HG02840 (cell line): ENCODE measurements around the gene ZNF200.
"Not testable (repeated sequence)": the region's sequence is repeated elsewhere in the genome, so short reads cannot be mapped to it uniquely, and the experiment has no call there.

Experiments
- ATAC-seq: cut with Tn5 transposase; IDR thresholded peaks from one replicate; pipeline ENCODE4 v1.9.1; 2021; ENCODE audit warnings: mild to moderate bottlenecking, moderate library complexity, moderate number of reproducible peaks; ENCODE audit not compliant: unreplicated experiment, low FRiP score

ZNF200 gene

DNA sequence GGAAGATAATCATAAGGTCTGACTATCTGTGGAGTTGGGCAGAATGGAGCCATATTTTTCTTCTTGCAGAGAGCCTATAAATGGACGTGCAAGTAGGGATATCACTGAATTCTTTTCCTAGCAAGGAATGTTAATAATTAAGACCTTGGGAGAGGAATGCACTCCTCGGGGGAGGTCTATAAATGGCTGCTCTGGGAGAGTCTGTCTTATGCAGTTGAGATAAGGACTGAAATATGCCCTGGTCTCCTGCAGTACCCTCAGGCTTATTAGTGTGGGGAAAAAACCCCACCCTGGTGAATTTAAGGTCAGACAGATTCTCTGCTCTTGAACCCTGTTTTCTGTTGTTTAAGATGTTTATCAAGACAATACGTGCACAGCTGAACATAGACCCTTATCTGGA lies 29.0 kb downstream of the ZNF200 start:
- not testable (repeated sequence) for ATAC-seq

DNA sequence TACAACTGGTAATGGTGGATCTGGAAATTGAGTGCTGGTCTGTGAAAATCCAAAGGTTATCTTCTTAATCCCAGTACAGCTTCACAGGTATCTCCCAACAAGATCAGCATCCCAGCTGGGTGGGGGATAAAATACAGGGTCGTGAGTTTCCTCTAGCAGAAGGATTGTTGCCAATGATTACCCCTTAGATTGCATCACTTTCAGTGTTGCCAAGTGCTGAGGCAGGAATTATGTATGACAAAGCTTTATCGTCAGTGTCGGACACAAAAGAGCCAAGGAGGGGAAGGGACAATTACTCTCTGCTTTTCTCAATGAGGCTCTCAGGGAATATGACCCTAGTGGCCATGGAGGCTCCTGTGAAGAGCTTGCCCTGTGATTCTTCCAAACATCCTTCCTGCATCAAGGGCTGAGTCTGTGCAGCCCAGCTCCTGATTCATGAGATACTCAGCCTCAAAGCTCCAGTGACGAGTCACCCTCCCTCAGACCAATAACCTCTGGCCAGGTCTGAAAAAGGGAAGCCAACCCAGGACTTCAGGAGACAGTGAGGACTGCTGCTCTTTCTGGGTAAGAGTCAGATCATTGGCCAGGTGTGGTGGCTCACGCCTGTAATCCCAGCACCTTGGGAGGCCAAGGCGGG lies 31.9 kb downstream of the ZNF200 start:
- no peak for ATAC-seq

DNA sequence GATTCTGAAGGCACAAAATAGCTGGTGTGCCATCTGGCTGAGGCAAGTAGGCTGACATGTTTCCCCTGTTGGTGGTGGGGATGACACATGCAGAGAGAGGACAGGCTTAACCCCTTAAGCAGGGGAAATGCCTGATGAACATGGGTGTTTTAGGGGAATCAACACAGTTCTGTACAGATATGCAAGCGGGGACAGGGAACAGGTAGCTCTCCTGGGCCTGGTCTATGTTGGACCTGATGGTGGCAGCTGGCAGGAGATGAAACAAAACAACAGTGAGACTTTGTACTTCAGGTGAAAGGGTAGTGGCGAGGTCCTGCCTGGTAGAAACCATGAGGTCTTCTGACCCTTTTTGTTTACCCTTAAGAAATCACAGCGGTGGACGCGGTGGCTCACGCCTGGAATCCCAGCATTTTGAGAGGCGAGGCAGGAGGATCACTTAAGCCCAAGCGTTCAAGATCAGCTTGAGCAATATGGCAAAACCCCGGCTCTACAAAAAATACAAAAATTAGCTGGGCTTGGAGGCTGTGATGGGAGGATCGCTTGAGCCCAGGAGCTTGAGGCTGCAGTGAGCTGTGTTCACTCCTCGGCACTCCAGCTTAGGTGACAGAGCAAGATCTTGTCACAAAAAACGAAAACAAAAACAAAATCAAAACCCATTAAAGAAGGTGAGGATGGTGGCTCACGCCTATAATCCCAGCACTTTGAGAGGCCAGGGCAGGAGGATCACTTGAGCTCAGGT lies 36.5 kb downstream of the ZNF200 start:
- ATAC-seq = no peak

DNA sequence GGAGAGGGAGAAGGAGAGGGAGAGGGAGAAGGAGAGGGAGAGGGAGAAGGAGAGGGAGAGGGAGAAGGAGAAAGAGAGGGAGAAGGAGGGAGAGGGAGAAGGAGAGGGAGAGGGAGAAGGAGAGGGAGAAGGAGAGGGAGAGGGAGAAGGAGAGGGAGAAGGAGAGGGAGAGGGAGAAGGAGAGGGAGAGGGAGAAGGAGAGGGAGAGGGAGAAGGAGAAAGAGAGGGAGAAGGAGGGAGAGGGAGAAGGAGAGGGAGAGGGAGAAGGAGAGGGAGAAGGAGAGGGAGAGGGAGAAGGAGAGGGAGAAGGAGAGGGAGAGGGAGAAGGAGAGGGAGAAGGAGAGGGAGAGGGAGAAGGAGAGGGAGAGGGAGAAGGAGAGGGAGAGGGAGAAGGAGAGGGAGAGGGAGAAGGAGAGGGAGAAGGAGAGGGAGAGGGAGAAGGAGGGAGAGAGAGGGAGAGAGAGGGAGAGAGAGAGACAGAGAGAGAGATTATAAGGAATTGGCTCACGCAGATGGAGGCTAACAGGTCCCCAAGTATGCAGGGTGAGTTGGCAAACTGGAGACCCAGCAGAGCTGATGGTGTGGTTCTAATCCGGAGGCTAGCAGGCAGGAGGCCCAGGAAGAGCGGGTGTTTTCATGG lies 37.1 kb downstream of the ZNF200 start:
- not testable (repeated sequence) for ATAC-seq

DNA sequence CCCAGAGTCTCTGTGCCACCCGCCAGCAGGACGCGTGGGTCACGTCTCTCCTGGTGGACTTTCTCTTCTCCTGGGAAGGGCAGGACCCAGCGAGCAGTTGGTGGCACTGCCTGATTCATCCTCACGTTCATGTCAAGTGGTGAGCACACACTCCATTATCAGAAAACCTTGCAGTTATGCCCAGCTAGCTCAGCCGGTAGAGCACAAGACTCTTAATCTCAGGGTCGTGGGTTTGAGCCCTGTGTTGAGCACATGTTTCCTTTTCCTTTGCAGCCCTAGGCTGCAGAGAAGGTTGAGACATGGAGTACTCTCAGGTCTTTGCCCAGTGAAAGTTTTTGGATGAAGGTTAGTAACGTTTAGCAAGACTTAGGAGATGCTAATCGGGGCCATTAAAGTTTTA lies 39.0 kb downstream of the ZNF200 start:
- no peak for ATAC-seq

DNA sequence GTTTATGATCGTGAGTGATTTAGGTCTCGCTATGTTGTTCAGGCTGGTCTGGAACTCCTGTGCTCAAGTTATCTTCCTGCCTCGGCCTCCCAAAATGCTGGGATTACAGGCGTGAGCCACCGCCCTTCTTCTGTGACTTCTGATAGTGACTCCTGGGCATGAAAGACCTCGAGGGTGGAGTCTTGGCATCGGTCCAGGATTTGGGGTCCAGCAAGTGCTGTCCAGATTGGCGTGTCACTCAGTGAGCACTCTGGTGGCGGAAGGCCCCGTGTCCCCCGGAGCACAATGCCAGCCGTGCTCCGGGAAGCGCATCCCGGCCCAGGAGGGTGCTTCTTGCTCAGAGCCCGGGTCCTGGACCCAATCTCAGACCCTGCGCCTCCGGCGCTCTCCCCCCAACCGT lies 40.2 kb downstream of the ZNF200 start:
- ATAC-seq = no peak

DNA sequence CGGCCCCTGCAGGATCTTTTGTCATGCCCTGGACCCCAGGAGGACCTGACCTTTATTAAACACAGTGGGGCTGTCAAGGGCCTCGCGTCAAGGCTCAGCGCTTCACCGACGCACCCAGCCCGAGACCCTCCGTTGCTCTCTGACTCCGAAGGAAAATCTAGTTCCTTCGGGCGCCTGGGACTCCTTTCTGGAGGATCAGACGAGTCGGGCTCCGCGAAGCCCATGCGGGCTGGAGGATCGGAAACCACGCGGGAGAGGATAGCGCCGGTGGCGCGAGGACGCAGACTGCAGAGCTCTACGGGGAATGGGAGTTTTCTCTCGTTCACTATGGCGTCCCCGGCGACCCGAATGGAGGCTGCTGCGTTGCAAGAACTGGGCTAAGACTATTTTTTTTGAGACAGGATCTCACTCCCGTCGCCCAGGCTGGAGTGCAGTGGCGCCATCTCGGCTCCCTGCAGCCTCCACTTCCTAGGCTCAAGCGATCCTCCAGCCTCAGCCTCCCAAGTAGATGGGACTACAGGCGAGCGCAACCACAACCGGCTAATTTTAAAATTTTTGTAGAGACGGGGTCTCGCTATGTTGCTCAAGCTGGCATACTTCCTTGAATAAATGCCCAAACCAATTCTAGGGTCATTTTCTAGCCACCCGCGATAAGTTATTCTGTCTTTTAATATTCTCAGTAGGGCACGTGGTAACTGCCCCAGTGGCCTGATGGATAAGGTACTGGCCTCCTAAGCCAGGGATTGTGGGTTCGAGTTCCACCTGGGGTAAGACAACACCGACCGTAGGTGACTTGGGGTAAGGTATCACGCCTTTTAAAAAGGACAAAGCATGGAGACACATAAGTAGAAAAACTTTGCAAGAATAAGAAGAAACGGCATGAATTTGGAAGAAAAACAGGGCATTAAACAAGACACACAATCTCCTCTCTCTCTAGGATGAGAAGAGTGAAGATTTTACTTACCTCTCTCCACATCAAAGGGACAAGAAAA lies 41.4 kb downstream of the ZNF200 start:
- ATAC-seq = no peak

DNA sequence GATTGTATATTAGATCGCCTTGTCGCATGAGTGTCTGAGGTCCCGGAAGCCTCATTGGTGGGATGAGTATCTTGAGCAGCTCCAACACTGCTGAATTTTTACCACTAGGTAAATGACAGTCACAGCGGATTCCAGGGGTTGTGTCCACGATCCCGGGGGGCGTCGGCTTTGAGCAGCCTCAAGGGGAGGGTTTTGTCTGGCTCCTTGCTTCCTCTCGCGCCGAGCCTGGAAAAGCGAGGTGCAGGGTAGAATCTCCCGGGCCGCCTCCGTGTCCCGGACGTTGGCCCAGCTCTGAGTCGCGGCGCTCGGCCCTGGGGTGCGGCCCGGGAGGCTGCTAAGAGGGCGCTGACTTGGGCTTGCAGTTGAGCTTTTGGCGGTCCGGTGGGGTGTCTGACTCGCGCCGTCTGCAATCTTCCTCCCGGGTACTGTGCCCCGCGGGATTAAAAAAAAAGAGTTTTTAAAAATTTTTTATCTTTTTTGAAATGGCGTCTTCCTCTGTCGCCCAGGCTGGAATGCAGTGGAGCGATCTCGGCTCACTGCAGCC lies 42.4 kb downstream of the ZNF200 start:
- no peak for ATAC-seq

DNA sequence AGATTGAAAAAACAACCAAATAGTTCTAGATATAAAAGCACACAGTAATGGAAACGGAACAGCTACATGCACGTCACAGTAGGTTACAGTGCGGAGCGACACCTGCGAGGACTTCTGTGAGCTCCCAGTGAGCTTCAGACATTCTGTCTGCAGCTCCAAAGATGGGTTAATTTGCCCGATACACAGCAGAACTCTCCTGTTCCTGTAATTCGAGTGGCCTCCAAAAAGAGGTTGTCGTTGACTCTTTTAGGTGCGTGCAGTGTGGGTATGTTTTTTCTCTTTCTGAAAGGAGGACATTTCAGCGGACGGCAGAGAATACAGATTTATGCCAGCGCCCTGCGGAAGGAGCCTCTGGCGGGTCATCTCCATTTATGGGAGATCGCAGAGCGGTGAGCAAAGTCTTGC lies 44.0 kb downstream of the ZNF200 start:
- no peak for ATAC-seq

DNA sequence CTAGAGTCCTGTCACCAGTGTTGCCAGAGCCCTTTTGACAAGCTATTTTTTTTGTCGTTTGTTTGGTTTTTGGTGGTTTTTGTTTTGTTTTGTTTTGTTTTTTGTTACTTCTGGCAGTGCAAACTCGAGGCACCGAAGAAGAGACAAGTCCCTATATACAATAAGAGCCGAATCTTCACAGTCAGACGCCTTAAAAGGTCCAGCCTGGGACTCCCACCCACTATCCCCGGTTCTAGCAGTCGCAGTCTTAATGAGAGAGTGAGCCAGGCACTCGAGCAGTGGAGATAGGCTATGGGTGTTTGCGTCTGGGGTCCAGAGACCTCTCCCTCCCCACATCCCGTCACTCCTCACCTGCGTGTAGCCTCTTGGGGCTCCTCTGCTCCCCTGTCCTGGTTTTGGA lies 45.1 kb downstream of the ZNF200 start:
- ATAC-seq = no peak

DNA sequence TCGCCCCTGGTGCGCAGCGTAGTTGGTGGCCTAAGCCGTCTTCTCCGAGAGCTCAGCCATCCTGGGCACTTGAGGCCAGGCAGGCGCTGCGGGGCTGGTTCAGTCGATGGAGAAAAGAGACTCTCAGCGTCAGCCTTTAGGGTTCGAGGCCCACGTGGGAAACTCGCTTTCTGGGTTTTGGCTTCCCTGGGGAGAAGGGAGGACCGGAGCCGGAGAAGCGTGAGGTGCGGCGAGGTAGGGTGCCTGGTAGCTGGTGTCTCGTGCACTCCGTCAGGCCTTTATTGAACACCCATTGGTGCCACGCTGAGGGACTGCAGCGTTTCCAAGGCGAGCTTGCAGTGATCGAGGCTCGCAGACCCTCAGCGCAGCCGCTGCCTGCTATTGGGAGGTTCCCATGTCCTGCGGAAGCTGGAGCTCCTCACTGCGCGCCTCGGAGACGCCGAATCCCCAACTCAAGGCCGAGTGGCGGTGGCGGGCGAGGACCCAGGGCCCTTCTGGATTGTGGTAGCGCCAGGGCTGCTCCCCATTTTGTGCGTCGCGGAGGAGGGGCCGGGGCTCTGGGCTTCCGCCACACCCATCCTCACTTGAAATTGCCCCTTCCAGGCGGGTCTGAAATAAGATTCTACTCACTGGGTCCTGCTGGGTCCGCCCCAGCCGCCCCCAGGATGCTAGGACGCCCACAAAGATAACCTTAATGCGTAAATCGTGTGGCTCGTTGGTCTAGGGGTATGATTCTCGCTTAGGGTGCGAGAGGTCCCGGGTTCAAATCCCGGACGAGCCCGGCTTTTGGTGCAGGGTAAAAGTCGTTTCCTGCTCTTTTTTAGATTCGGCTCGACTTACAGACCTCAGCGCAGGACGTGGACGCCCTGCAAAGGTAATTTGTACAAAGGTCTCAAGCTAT lies 45.8 kb downstream of the ZNF200 start:
- no peak for ATAC-seq

DNA sequence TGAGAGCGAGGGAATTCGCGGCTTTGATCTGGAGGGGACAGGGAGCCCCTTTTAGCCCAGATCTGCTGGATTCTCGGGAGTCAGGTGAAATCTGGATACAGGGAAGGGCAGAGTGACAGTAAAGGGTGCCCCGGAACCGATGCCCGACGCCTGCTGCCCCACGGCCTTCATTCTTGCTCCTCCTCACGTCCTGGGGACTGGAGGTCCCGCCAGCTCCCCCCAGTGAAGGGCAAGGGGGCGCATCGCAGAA lies 46.4 kb downstream of the ZNF200 start:
- no peak for ATAC-seq

DNA sequence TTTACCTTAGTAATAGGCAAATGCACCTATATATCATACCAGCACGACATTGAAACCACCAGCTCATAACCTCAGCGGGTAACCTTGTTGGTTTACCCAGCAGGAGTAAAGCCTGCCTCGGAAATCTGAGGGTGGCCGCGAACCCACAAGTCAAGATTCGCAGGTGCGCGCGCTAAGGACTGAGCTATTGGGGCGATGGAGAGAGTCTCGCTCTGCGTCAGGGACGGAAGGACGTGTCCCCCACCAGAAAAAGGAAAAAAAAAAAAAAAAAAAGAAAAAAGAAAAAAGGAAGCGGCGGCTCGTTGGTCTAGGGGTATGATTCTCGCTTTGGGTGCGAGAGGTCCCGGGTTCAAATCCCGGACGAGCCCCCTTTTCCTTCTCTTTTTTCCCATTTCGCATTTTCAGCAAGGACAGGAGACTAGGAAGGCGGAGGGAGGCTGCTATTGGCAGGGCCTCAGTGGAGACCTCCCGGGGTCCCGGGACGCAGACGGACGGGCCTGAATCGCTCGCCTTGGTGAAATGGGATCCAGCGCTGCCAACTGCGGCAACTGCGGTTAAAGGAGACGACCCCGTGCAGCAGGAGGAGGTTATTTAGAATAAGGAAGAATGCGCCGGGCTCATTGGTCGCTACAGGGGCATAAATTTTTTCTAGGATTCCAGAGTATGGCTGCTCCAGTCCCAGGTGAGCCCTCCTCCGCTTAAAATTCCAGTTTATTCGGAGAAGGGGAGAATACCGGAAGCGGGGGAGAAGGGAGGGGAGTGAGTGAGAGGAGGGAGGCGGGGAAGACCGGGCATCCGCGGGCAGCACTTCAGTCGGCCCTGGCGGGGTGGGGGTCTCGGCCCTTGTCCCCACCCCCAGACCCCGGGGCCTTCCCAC lies 46.9 kb downstream of the ZNF200 start, which contains the start of gene OR1F1:
OR1F1 (plus strand) TSS at position 407 of the 877 bp plus-strand sequence.
- ATAC-seq = no peak

DNA sequence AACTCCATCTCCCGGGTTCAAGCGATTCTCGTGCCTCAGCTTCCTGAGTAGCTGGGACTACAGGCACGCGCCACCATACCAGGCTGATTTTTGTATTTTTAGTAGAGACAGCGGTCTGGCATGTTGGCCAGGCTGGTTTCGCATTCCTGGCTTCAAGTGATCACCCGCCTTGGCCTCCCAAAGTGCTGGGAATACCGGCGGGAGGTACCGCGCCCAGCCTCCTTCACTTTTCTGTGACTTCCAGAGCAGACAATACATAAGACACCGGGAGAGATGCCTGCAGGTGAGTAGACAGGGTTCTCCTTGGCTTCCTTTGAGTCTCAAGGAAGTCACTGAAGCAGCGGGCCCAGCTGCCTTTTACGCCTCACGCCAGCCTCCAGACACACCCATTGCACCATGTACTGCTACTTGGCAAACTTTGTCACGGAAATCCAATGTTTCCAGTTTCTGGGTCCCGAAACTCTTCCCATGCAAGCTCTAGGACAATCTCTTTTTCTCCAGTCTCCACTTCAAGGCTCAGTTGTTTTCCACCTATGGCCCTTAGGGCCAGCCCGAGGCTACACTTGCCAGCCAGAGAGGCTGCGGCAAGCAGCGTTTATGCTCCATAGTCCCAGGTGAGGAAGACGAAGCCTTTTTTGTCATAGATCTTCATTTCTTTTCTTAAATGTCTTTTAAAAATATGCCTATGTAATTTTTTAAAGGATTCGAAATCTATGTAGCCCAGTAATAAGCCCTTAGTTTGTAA lies 47.8 kb downstream of the ZNF200 start:
- ATAC-seq = no peak

DNA sequence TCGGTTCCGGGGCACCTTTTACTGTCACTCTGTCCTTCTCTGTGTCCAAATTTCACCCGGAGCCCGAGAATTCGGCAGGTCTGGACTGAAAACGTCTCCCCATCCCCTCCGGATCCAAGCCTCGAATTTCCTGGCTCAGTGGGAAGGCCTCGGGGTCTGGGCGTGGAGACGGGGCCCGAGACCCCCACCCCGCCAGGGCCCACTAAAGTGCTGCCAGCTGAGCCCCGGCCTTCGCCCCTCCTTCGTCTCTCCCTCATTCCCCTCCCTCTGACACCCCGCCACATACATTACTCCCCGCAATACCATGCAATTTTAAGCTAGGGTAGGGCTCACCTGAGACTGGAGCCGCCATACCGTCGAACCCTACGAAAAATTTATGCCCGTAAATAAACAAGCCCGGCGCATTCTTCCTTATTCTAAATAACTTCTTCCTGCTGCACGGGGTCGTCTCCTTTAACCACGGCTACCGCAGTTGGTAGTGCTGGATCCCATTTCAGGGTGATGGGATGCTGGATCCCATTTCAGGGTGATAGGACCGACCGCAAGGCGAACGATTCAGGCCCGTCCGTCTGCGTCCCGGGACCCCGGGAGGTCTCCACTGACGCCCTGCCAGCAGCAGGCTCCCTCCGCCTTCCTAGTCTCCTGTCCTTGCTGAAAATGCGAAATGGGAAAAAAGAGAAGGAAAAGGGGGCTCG lies 51.4 kb downstream of the ZNF200 start:
- no peak for ATAC-seq

DNA sequence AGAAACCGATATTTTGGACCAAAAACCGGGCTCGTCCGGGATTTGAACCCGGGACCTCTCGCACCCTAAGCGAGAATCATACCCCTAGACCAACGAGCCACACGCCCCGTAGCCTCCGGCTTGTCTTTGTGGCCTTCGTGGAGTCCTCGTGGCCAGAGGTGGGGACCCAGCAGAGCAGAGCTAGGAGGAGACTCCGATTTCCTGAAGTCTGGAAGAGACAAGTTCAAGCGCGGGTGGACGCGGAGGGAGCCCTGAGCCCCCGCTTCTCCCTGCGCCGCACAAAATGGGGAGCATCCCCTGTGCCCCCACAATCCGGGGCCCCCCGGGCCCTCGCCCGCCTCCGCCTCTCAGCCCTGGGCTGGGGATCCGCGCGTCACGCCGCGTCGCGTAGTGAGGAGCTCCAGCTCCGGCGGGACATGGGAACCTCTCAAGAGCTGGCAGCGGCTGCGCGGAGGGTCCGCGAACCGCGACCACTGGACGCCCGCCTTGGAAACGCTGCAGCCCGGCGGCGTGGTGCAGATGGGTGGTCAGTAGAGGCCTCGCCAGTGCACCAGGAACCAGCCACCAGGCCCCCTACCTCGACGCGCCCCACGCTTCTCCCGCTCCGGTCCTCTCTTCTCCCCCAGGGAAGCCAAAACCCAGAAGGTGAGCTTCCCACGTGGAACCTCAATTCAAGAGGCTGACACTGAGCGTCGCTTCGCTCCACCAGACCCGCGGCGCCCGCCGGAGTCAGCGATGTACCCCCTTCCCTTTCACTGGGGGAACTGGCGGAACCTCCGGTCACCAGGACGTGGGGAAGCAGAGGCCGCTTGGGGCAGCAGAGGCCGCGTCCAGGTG lies 52.1 kb downstream of the ZNF200 start:
- ATAC-seq = no peak

DNA sequence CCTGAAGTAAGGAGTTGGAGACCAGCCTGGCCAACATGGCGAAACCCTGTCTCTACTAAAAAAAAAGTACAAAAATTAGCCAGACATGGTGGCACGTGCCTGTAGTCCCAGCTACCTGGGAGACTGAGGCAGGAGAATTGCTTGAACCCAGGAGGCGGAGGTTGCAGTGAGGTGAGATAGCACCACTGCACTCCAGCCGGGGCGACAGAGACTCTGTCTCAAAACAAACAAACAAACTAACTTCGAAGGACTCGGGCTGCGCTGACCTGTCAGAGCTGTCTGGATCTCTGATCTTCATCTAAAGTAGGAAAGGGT lies 52.7 kb downstream of the ZNF200 start:
- not testable (repeated sequence) for ATAC-seq
